Measurements from ENCODE around the gene ZNF568.

GRCh38 chr19:36997843-36998235 lies 81.7 kb downstream of the ZNF568 start:
- no peak for TF ChIP-seq POLR2A (IDR thresholded peaks at IDR 0.05)
- no peak for TF ChIP-seq CTCF (IDR thresholded peaks at IDR 0.05)
